Upper lobe of left lung (tissue), 4 donors: ENCODE results near the gene ADAM22.

Source experiments
- CTCF ChIP-seq, 6 experiments: fragments of 450-650 bp in 4 of 6; fragments of 200-600 bp in 2 of 6; sonication (generic) in 2 of 6; IDR thresholded peaks; one replicate each; pipeline ENCODE4 v1.5.1; 2016 to 2019; ENCODE audit warnings: antibody characterized with exemption in 6 of 6
- POLR2A ChIP-seq, 4 donors: fragments of 450-650 bp; IDR thresholded peaks; one replicate each; pipeline ENCODE4 v1.5.1; 2016 to 2017; ENCODE audit warnings: antibody characterized with exemption in 4 of 4, mild to moderate bottlenecking in 2 of 4

- TF ChIP-seq CTCF (IDR thresholded peaks at IDR 0.05): no peak
- no peak for TF ChIP-seq POLR2A (IDR thresholded peaks at IDR 0.05)
Observed at GRCh38 chr7:88140947-88141346, 206.9 kb downstream of the ADAM22 start.
